ENCODE measurements around the gene ARHGEF10L. TPM values are rescaled to one million over a fixed set of nuclear protein-coding genes. Genes with fewer than 3 reads are reported as not detected.

Gene ARHGEF10L
- total and polyA plus RNA-seq, 8 donors = 16.8 to 39.6 (median 21.1) TPM

- Histone ChIP-seq H3K9me3 (no peaks in the 10 kb centered on the region), H3K4me1 (peaks cover 0 to 66% of the 10 kb centered on the region in 2 donors), H3K4me3 (no peak overlapping the region), H3K27ac (peak overlapping the region; percentile 33 to 62), H3K36me3 (peaks cover 0 to 80% of the 10 kb centered on the region in 2 donors), H3K27me3 (no peaks in the 10 kb centered on the region)
- no peak for TF ChIP-seq CTCF (IDR thresholded peaks at IDR 0.05)
- intact Hi-C loops (cut with DNase I) = no loop called here
- DNase-seq = no peak
- no peak for ATAC-seq
Measured at GRCh38 chr1:17635276-17635675, 95.8 kb downstream of the ARHGEF10L start.

GRCh38 chr1:17635811-17636210 is 96.3 kb downstream of the ARHGEF10L start:
- Histone ChIP-seq H3K4me1 (peaks cover 0 to 63% of the 10 kb centered on the region in 2 donors), H3K4me3 (no peak overlapping the region), H3K27ac (peak overlapping the region in 1 of 2 donors; percentile 62), H3K36me3 (peaks cover 0 to 85% of the 10 kb centered on the region in 2 donors), H3K9me3 (no peaks in the 10 kb centered on the region), H3K27me3 (no peaks in the 10 kb centered on the region)
- intact Hi-C loops (cut with DNase I) = no loop called here
- TF ChIP-seq CTCF (IDR thresholded peaks at IDR 0.05) = no peak
- DNase-seq = peak in 2 of 4 donors; percentile 11 to 86
- ATAC-seq = peak; percentile 72

- peaks cover 0 to 55% of the 10 kb centered on the region in 2 donors for H3K4me1 ChIP-seq
- H3K27ac ChIP-seq = peak overlapping the region in 1 of 2 donors; percentile 20
- H3K9me3 ChIP-seq = no peaks in the 10 kb centered on the region
- no peak for TF ChIP-seq CTCF (IDR thresholded peaks at IDR 0.05)
- no peak overlapping the region for H3K4me3 ChIP-seq
- intact Hi-C loops (cut with DNase I) = no loop called here
- peaks cover 0 to 93% of the 10 kb centered on the region in 2 donors for H3K36me3 ChIP-seq
- no peak for ATAC-seq
- no peak for DNase-seq
- no peaks in the 10 kb centered on the region for H3K27me3 ChIP-seq
Measured at GRCh38 chr1:17636612-17637011, 97.1 kb downstream of the ARHGEF10L start.

GRCh38 chr1:17637055-17637454 is 97.6 kb downstream of the ARHGEF10L start:
- H3K4me3 ChIP-seq = no peak overlapping the region
- ATAC-seq (no peak), DNase-seq (no peak)
- H3K27ac ChIP-seq = no peak overlapping the region
- H3K27me3 ChIP-seq = no peaks in the 10 kb centered on the region
- intact Hi-C loops (cut with DNase I) = no loop called here
- TF ChIP-seq CTCF (IDR thresholded peaks at IDR 0.05) = no peak
- H3K36me3 ChIP-seq = peaks cover 0 to 94% of the 10 kb centered on the region in 2 donors
- no peaks in the 10 kb centered on the region for H3K9me3 ChIP-seq
- H3K4me1 ChIP-seq = peaks cover 0 to 53% of the 10 kb centered on the region in 2 donors

GRCh38 chr1:17639703-17640340 is 100.3 kb downstream of the ARHGEF10L start:
- Histone ChIP-seq H3K27me3 (no peaks in the 10 kb centered on the region), H3K4me1 (peaks cover 0 to 33% of the 10 kb centered on the region in 2 donors), H3K4me3 (no peak overlapping the region), H3K9me3 (no peaks in the 10 kb centered on the region), H3K27ac (peak overlapping the region in 1 of 2 donors; percentile 21), H3K36me3 (peaks cover 0 to 72% of the 10 kb centered on the region in 2 donors)
- DNase-seq (no peak), ATAC-seq (no peak)
- intact Hi-C loops (cut with DNase I) = no loop called here
- TF ChIP-seq CTCF (IDR thresholded peaks at IDR 0.05) = no peak
